Stimulated activated CD4-positive, alpha-beta T cell treated with anti-CD3 and anti-CD28 coated beads, Interleukin-4, amount 100 ng/mL, for 4 hours (primary cell): ENCODE measurements around the gene CSRNP3.
"Not testable (repeated sequence)": the region's sequence is repeated elsewhere in the genome, so short reads cannot be mapped to it uniquely, and the experiment has no call there.

Source experiments
- DNase-seq, 2 experiments: peaks; one replicate each; pipeline ENCODE4 v3.0.0-alpha.2; 2020

The CSRNP3 gene

GRCh38 chr2:165636959-165637358 lies 167.5 kb downstream of the CSRNP3 start:
- DNase-seq, result no peak

- no peak for DNase-seq
Measured at GRCh38 chr2:165637396-165637795, 167.9 kb downstream of the CSRNP3 start.

GRCh38 chr2:165639504-165639903 lies 170.0 kb downstream of the CSRNP3 start:
- DNase-seq, result no peak

- no peak for DNase-seq
Measured at GRCh38 chr2:165640247-165640929, 170.9 kb downstream of the CSRNP3 start.

GRCh38 chr2:165645930-165646831 lies 176.7 kb downstream of the CSRNP3 start:
- no peak for DNase-seq

GRCh38 chr2:165647409-165647808 lies 177.9 kb downstream of the CSRNP3 start:
- DNase-seq, result no peak

- no peak for DNase-seq
Measured at GRCh38 chr2:165648801-165649200, 179.3 kb downstream of the CSRNP3 start.

GRCh38 chr2:165651233-165651632 lies 181.7 kb downstream of the CSRNP3 start:
- no peak for DNase-seq

GRCh38 chr2:165655661-165656060 lies 186.2 kb downstream of the CSRNP3 start:
- no peak for DNase-seq

GRCh38 chr2:165660361-165660760 lies 190.9 kb downstream of the CSRNP3 start:
- no peak for DNase-seq

- no peak for DNase-seq
Measured at GRCh38 chr2:165662720-165663119, 193.2 kb downstream of the CSRNP3 start.

GRCh38 chr2:165665614-165666013 lies 196.1 kb downstream of the CSRNP3 start:
- no peak for DNase-seq

GRCh38 chr2:165666073-165666472 lies 196.6 kb downstream of the CSRNP3 start:
- DNase-seq, result not testable (repeated sequence)

- DNase-seq, result no peak
Measured at GRCh38 chr2:165666605-165667004, 197.1 kb downstream of the CSRNP3 start.

- no peak for DNase-seq
Measured at GRCh38 chr2:165667375-165667774, 197.9 kb downstream of the CSRNP3 start.

- DNase-seq, result no peak
Measured at GRCh38 chr2:165674780-165675179, 205.3 kb downstream of the CSRNP3 start.

- no peak for DNase-seq
Measured at GRCh38 chr2:165675551-165675968, 206.1 kb downstream of the CSRNP3 start.

GRCh38 chr2:165678882-165679281 lies 209.4 kb downstream of the CSRNP3 start:
- DNase-seq, result no peak

GRCh38 chr2:165679621-165680020 lies 210.1 kb downstream of the CSRNP3 start:
- DNase-seq, result no peak

- no peak for DNase-seq
Measured at GRCh38 chr2:165681841-165682240, 212.3 kb downstream of the CSRNP3 start.

GRCh38 chr2:165682546-165682945 lies 213.0 kb downstream of the CSRNP3 start:
- no peak for DNase-seq

- no peak for DNase-seq
Measured at GRCh38 chr2:165686800-165687199, 217.3 kb downstream of the CSRNP3 start.

- no peak for DNase-seq
Measured at GRCh38 chr2:165687426-165688002, 218.0 kb downstream of the CSRNP3 start.

- DNase-seq, result no peak
Measured at GRCh38 chr2:165691615-165692014, 222.1 kb downstream of the CSRNP3 start.
